Measurements from ENCODE around the gene HDDC3.

HDDC3 gene

GRCh38 chr15:90889736-90890456 lies 42.5 kb downstream of the HDDC3 start:
- DNase-seq, result no peak

- DNase-seq, result peak in 1 of 2 donors; percentile 16
Observed at GRCh38 chr15:90889313-90889730, 43.0 kb downstream of the HDDC3 start.

GRCh38 chr15:90887037-90887481 lies 45.3 kb downstream of the HDDC3 start:
- DNase-seq, result no peak

- no peak for DNase-seq
Observed at GRCh38 chr15:90886291-90886614, 46.1 kb downstream of the HDDC3 start.

GRCh38 chr15:90885432-90886290 lies 46.7 kb downstream of the HDDC3 start:
- DNase-seq, result peak; percentile 77

- DNase-seq, result no peak
Observed at GRCh38 chr15:90884719-90885431, 47.5 kb downstream of the HDDC3 start.

GRCh38 chr15:90883976-90884718 lies 48.2 kb downstream of the HDDC3 start, which contains the start of gene FES:
TSS of gene FES (plus strand) at chr15:90884504. CDS start at chr15:90885046, 542 bp downstream.
- DNase-seq, result peak in 1 of 2 donors; percentile 44

- DNase-seq, result no peak
Observed at GRCh38 chr15:90883526-90883975, 48.8 kb downstream of the HDDC3 start.

GRCh38 chr15:90882781-90883525 lies 49.4 kb downstream of the HDDC3 start:
- no peak for DNase-seq

- no peak for DNase-seq
Observed at GRCh38 chr15:90881978-90882721, 50.2 kb downstream of the HDDC3 start.

- no peak for DNase-seq
Observed at GRCh38 chr15:90881181-90881977, 51.0 kb downstream of the HDDC3 start.

- no peak for DNase-seq
Observed at GRCh38 chr15:90880381-90881145, 51.8 kb downstream of the HDDC3 start.
